ENCODE data around the gene ACAD10. TPM values are rescaled to one million over a fixed set of nuclear protein-coding genes. Genes with fewer than 3 reads are reported as not detected.

The ACAD10 gene
- total and polyA plus RNA-seq, 2 experiments from 2014 or later = 7.6 to 12.0 TPM

GRCh38 chr12:111775205-111776193, 89.6 kb downstream of the ACAD10 start:
- H3K4me1 ChIP-seq (ENCODE audit: insufficient read depth) = no peaks in the 10 kb centered on the region; the same call in 1 of the 2 replicates
- no peak overlapping the region for H3K4me2 ChIP-seq (ENCODE audit: unreplicated experiment)
- H2AFZ ChIP-seq = no peak overlapping the region
- peaks cover 12% of the 10 kb centered on the region; the same call in 1 of the 2 replicates for H3F3A ChIP-seq (ENCODE audit: insufficient read depth)
- H4K20me1 ChIP-seq (ENCODE audit: insufficient read depth) = no peaks in the 10 kb centered on the region
- no peak for TF ChIP-seq EZH2 (IDR thresholded peaks at IDR 0.05; ENCODE audit: insufficient read depth, poor library complexity, severe bottlenecking)
- TF ChIP-seq EZH2phosphoT487 (IDR thresholded peaks at IDR 0.05; ENCODE audit: insufficient read depth, low read depth) = no peak
- H3K27ac ChIP-seq = no peak overlapping the region
- no peaks in the 10 kb centered on the region for H3K9me3 ChIP-seq (ENCODE audit: low read depth)
- WGBS, 2 experiments (ENCODE audit: low coverage in 1 of 2, low lambda C conversion rate in 2 of 2, missing lambda C conversion rate in 2 of 2) = 58 to 59% methylated on average over 15 of the region's 15 CpGs
- no peak for DNase-seq
- no peak overlapping the region for H3K9ac ChIP-seq
- H3K36me3 ChIP-seq (ENCODE audit: low read depth) = no peaks in the 10 kb centered on the region
- no peaks in the 10 kb centered on the region for H3K27me3 ChIP-seq (replicated peaks; ENCODE audit: insufficient read depth)
- H3K79me2 ChIP-seq (ENCODE audit: insufficient read depth) = no peaks in the 10 kb centered on the region
- in situ Hi-C loops (cut with MboI) = no loop called here
- H3K9me2 ChIP-seq (ENCODE audit: insufficient read depth) = no peaks in the 10 kb centered on the region
- H3K4me3 ChIP-seq = no peak overlapping the region

- 83 to 91% methylated on average over 3 of the region's 3 CpGs for WGBS, 2 experiments (ENCODE audit: low coverage in 1 of 2, low lambda C conversion rate in 2 of 2, missing lambda C conversion rate in 2 of 2)
- Histone ChIP-seq H2AFZ (no peak overlapping the region), H3K4me3 (no peak overlapping the region), H3K9me3 (ENCODE audit: low read depth) (no peaks in the 10 kb centered on the region), H3K79me2 (ENCODE audit: insufficient read depth) (no peaks in the 10 kb centered on the region), H3K4me1 (ENCODE audit: insufficient read depth) (no peaks in the 10 kb centered on the region; the same call in 1 of the 2 replicates), H3K9ac (no peak overlapping the region), H3K27me3 (replicated peaks; ENCODE audit: insufficient read depth) (no peaks in the 10 kb centered on the region), H3K4me2 (ENCODE audit: unreplicated experiment) (no peak overlapping the region), H3K9me2 (ENCODE audit: insufficient read depth) (no peaks in the 10 kb centered on the region), H3K36me3 (ENCODE audit: low read depth) (0 out of 2 replicates have a peak, but pooled peaks cover 6% of the 10 kb centered on the region), H4K20me1 (ENCODE audit: insufficient read depth) (no peaks in the 10 kb centered on the region), H3F3A (ENCODE audit: insufficient read depth) (peaks cover 12% of the 10 kb centered on the region; the same call in 1 of the 2 replicates), H3K27ac (no peak overlapping the region)
- no peak for DNase-seq
- TF ChIP-seq EZH2 (IDR thresholded peaks at IDR 0.05; ENCODE audit: insufficient read depth, poor library complexity, severe bottlenecking) (no peak), EZH2phosphoT487 (IDR thresholded peaks at IDR 0.05; ENCODE audit: insufficient read depth, low read depth) (no peak)
- in situ Hi-C loops (cut with MboI) = no loop called here
Observed at GRCh38 chr12:111776836-111777344, 91.0 kb downstream of the ACAD10 start.

- no peaks in the 10 kb centered on the region for H4K20me1 ChIP-seq (ENCODE audit: insufficient read depth)
- no peak overlapping the region for H3K4me2 ChIP-seq (ENCODE audit: unreplicated experiment)
- no peak overlapping the region for H2AFZ ChIP-seq
- in situ Hi-C loops (cut with MboI) = no loop called here
- H3K9ac ChIP-seq = no peak overlapping the region
- no peaks in the 10 kb centered on the region for H3K79me2 ChIP-seq (ENCODE audit: insufficient read depth)
- H3K4me3 ChIP-seq = no peak overlapping the region
- peaks cover 12% of the 10 kb centered on the region; the same call in 1 of the 2 replicates for H3F3A ChIP-seq (ENCODE audit: insufficient read depth)
- H3K36me3 ChIP-seq (ENCODE audit: low read depth) = 0 out of 2 replicates have a peak, but pooled peaks cover 6% of the 10 kb centered on the region
- H3K27me3 ChIP-seq (replicated peaks; ENCODE audit: insufficient read depth) = no peaks in the 10 kb centered on the region
- H3K27ac ChIP-seq = no peak overlapping the region
- DNase-seq = no peak
- TF ChIP-seq EZH2phosphoT487 (IDR thresholded peaks at IDR 0.05; ENCODE audit: insufficient read depth, low read depth) (no peak), EZH2 (IDR thresholded peaks at IDR 0.05; ENCODE audit: insufficient read depth, poor library complexity, severe bottlenecking) (no peak)
- WGBS, 2 experiments (ENCODE audit: low coverage in 1 of 2, low lambda C conversion rate in 2 of 2, missing lambda C conversion rate in 2 of 2) = 92 to 94% methylated on average over 16 of the region's 16 CpGs
- H3K9me3 ChIP-seq (ENCODE audit: low read depth) = no peaks in the 10 kb centered on the region
- H3K4me1 ChIP-seq (ENCODE audit: insufficient read depth) = no peaks in the 10 kb centered on the region; the same call in 1 of the 2 replicates
- H3K9me2 ChIP-seq (ENCODE audit: insufficient read depth) = no peaks in the 10 kb centered on the region
Observed at GRCh38 chr12:111777345-111778045, 91.6 kb downstream of the ACAD10 start.

- no peaks in the 10 kb centered on the region for H4K20me1 ChIP-seq (ENCODE audit: insufficient read depth)
- H2AFZ ChIP-seq = no peak overlapping the region
- no peak overlapping the region for H3K9ac ChIP-seq
- no peaks in the 10 kb centered on the region for H3K9me2 ChIP-seq (ENCODE audit: insufficient read depth)
- WGBS, 2 experiments (ENCODE audit: low coverage in 1 of 2, low lambda C conversion rate in 2 of 2, missing lambda C conversion rate in 2 of 2) = 96 to 97% methylated on average over 10 of the region's 10 CpGs
- no peak overlapping the region for H3K4me2 ChIP-seq (ENCODE audit: unreplicated experiment)
- H3F3A ChIP-seq (ENCODE audit: insufficient read depth) = no peaks in the 10 kb centered on the region
- no peaks in the 10 kb centered on the region for H3K4me1 ChIP-seq (ENCODE audit: insufficient read depth)
- no peaks in the 10 kb centered on the region for H3K9me3 ChIP-seq (ENCODE audit: low read depth)
- H3K36me3 ChIP-seq (ENCODE audit: low read depth) = 0 out of 2 replicates have a peak, but pooled peaks cover 6% of the 10 kb centered on the region
- in situ Hi-C loops (cut with MboI) = no loop called here
- H3K27ac ChIP-seq = no peak overlapping the region
- H3K79me2 ChIP-seq (ENCODE audit: insufficient read depth) = no peaks in the 10 kb centered on the region
- no peak overlapping the region for H3K4me3 ChIP-seq
- H3K27me3 ChIP-seq (replicated peaks; ENCODE audit: insufficient read depth) = no peaks in the 10 kb centered on the region
- TF ChIP-seq EZH2 (IDR thresholded peaks at IDR 0.05; ENCODE audit: insufficient read depth, poor library complexity, severe bottlenecking) (no peak), EZH2phosphoT487 (IDR thresholded peaks at IDR 0.05; ENCODE audit: insufficient read depth, low read depth) (no peak)
- DNase-seq = no peak
Observed at GRCh38 chr12:111780166-111780565, 94.3 kb downstream of the ACAD10 start.

All from GM23248 (cell line).